HEK293T (cell line): Measurements from ENCODE around the gene STPG3.
A peak's percentile ranks its signal among the peaks of the same experiment; 100 is the strongest.

Experiments
- CTCF ChIA-PET: fragments of 350-600 bp; formaldehyde crosslinking; extraction: SDS; loops from one replicate; lab custom pipeline; 2021; ENCODE audit warnings: antibody characterized with exemption, inconsistent platforms; lab: Yijun Ruan, JAX
- POLR2A ChIA-PET: fragments of 350-600 bp; formaldehyde crosslinking; extraction: SDS; loops from one replicate; lab custom pipeline; 2020; ENCODE audit warnings: antibody characterized with exemption, inconsistent platforms; lab: Yijun Ruan, JAX
- DNase-seq: peaks from one replicate; pipeline ENCODE4 v3.0.0; 2012; ENCODE audit warnings: mixed read lengths; ENCODE audit errors: extremely low spot score
- ARNT ChIP-seq: fragments of 450-650 bp; IDR thresholded peaks from 2 replicates; pipeline ENCODE4 v1.6.1; 2017; ENCODE audit warnings: mild to moderate bottlenecking
- BHLHE40 ChIP-seq: fragments of 450-650 bp; IDR thresholded peaks from 2 replicates; pipeline ENCODE4 v1.6.1; 2016; ENCODE audit warnings: mild to moderate bottlenecking, moderate library complexity, borderline replicate concordance
- CTBP1 ChIP-seq: fragments of 450-650 bp; IDR thresholded peaks from 2 replicates; pipeline ENCODE4 v1.6.1; 2016; ENCODE audit warnings: borderline replicate concordance
- ELF4 ChIP-seq: fragments of 450-650 bp; IDR thresholded peaks from 2 replicates; pipeline ENCODE4 v1.6.1; 2017; ENCODE audit warnings: antibody characterized with exemption
- FOXA1 ChIP-seq: fragments of 450-650 bp; IDR thresholded peaks from 2 replicates; pipeline ENCODE4 v1.6.1; 2016; ENCODE audit warnings: mild to moderate bottlenecking
- FOXK2 ChIP-seq: fragments of 450-650 bp; IDR thresholded peaks from 2 replicates; pipeline ENCODE4 v1.6.1; 2016; ENCODE audit warnings: mild to moderate bottlenecking
- FOXM1 ChIP-seq: fragments of 450-650 bp; IDR thresholded peaks from 2 replicates; pipeline ENCODE4 v1.6.1; 2017; ENCODE audit warnings: mild to moderate bottlenecking, borderline replicate concordance
- HDGF ChIP-seq: fragments of 450-650 bp; IDR thresholded peaks from 2 replicates; pipeline ENCODE4 v1.6.1; 2017; ENCODE audit warnings: antibody characterized with exemption, borderline replicate concordance
- L3MBTL2 ChIP-seq: fragments of 450-650 bp; conservative IDR thresholded peaks from 2 replicates; pipeline ENCODE4 v1.6.1; 2016; ENCODE audit warnings: mild to moderate bottlenecking
- LEF1 ChIP-seq: fragments of 450-650 bp; IDR thresholded peaks from 2 replicates; pipeline ENCODE4 v1.6.1; 2017; ENCODE audit warnings: mild to moderate bottlenecking, borderline replicate concordance
- NFRKB ChIP-seq: fragments of 450-650 bp; IDR thresholded peaks from 2 replicates; pipeline ENCODE4 v1.6.1; 2016; ENCODE audit warnings: mild to moderate bottlenecking, moderate library complexity
- SP1 ChIP-seq: fragments of 450-650 bp; IDR thresholded peaks from 2 replicates; pipeline ENCODE4 v1.6.1; 2017
- SUZ12 ChIP-seq: fragments of 450-650 bp; IDR thresholded peaks from 2 replicates; pipeline ENCODE4 v1.6.1; 2016; ENCODE audit warnings: mild to moderate bottlenecking
- TARDBP ChIP-seq: fragments of 450-650 bp; IDR thresholded peaks from 2 replicates; pipeline ENCODE4 v1.6.1; 2016
- ZNF384 ChIP-seq: fragments of 450-650 bp; IDR thresholded peaks from 2 replicates; pipeline ENCODE4 v1.6.1; 2016
- TF ChIP-seq, protein P1 (sequence below): fragments of 450-650 bp; IDR thresholded peaks from 2 replicates; pipeline ENCODE4 v1.6.1; 2016

STPG3 gene

DNA sequence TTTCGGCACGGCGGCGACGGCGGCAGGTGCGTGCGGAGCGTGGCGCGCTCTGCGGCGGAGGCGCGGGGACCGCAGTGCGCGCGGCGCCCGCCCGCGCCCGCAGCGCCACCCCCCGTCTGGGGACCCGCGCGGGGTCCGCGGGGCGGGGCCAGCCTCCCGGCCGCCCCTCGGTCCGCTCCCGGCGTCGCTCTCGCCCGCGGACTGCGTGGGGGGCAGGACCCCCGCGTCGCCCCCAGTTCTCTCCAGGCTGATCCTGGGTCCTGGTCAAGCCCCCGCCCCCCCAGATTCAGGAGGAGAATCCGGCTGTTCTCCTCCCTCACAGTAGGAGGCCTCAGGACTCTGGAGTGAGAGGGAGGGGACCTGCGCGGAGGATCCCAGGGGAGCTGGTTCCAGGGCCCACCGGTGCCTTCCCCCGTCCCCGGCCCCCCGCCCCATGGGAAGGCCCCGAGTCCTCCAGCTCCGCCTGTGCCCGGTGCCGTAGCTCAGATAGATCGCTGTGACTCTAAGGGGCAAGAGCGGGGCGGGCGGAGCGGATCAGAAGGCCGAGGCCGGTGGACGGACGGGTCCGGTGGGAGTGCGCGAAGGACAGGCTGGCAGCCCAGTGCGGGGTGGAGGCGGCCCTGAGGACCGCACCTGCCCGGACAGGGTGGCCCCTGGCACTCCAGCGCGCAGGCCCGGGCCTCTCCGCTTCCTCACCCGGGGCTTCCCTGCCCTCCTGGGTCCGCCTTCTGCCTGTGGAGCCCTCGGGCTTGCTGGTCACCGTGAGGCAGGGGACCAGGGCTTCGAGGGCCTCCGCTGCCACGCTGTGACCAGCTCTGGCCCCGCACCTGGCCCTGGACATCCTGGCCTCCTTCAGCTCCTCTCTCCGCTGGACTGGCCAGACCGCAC is 28.7 kb upstream of the STPG3 start, which contains the start of gene RNF208:
Gene RNF208 (minus strand): TSS at position 51 of the 888 bp plus-strand sequence. CDS start 1,028 bp downstream, outside the sequence.
- no peak for DNase-seq
- POLR2A ChIA-PET, result interaction anchor here (1.0 to 4.4 kb wide), 18 partner anchors 10 to 442 kb away, joined by 3 to 20 read pairs (median 6); partner anchors contain the start of genes ANAPC2, MAN1B1, NDOR1 and SSNA1
- CTCF ChIA-PET, result interaction anchor here (0.7 to 1.2 kb wide), 4 partner anchors 8 to 159 kb away, joined by 3 to 8 read pairs (median 6); no protein-coding TSS in a partner anchor
- TF ChIP-seq HDGF (0 out of 2 replicates have a peak, but pooled peaks have one; percentile 63), FOXA1 (no peak), ZNF384 (no peak)

GRCh38 chr9:137223078-137223970 is 27.8 kb upstream of the STPG3 start:
- POLR2A ChIA-PET, result interaction anchor here (0.8 to 4.4 kb wide), 20 partner anchors 10 to 443 kb away, joined by 3 to 20 read pairs (median 6); partner anchors contain the start of genes ANAPC2, MAN1B1, NDOR1 and NELFB
- peak; percentile 95 for DNase-seq
- TF ChIP-seq BHLHE40 (no peak), LEF1 (no peak), CTBP1 (no peak)
- TF ChIP-seq, protein P1, sequence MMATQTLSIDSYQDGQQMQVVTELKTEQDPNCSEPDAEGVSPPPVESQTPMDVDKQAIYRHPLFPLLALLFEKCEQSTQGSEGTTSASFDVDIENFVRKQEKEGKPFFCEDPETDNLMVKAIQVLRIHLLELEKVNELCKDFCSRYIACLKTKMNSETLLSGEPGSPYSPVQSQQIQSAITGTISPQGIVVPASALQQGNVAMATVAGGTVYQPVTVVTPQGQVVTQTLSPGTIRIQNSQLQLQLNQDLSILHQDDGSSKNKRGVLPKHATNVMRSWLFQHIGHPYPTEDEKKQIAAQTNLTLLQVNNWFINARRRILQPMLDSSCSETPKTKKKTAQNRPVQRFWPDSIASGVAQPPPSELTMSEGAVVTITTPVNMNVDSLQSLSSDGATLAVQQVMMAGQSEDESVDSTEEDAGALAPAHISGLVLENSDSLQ, result peak; percentile 89
- CTCF ChIA-PET, result interaction anchor here (0.7 to 1.2 kb wide), 5 partner anchors 9 to 295 kb away, joined by 3 to 8 read pairs (median 6); no protein-coding TSS in a partner anchor

DNA sequence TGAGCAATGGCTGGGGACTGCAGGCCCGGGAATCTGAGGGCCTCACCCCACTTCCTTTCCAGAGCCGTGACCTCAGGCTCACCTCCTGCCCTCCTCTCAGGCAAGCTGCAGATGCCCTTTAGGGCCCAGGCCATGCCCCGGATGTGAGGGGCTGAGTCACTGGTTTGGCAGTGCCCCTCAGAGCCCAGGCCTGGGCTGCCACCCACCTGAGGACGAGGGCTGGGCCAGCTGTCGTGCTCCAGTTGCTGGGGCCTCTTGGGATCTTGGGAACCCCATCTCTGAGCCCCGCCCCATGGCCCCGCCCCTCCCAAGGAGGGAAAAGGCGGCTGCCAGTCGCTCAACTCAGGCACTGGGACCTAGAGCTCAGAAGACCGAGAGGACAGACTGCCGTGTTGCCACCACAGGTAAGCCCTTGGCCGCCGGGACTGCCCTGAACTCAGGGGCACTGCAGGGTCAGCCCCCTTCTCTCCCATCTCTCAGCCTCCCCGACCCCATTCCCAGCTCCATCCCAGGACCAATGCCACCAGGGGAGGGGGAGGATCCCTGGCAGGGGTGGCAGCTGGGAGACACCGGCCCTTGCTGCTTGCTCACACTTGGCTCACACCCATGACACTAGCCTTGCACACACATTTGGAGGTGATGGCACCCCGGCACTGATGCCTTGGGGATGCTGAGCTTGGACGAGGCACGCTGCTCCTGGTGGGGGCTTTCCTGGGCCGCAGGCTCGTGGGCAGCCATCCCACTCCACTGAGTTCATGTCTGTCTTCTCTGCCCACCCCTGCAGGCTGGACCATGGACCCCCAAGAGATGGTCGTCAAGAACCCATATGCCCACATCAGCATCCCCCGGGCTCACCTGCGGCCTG is 26.0 kb upstream of the STPG3 start, which contains the start of gene CYSRT1:
Gene CYSRT1 (plus strand): TSS at position 345 of the 865 bp plus-strand sequence. CDS start 448 bp downstream, at position 793.
- no peak for TF ChIP-seq ZNF384
- TF ChIP-seq ARNT, result no peak
- TF ChIP-seq FOXA1, result no peak
- TF ChIP-seq TARDBP, result no peak
- no peak for TF ChIP-seq NFRKB
- TF ChIP-seq ELF4, result no peak
- no peak for TF ChIP-seq CTBP1
- TF ChIP-seq L3MBTL2, result no peak
- TF ChIP-seq, protein P1, result no peak
- TF ChIP-seq HDGF, result no peak
- no peak for TF ChIP-seq SP1
- TF ChIP-seq LEF1, result no peak
- no peak for TF ChIP-seq FOXM1
- no peak for TF ChIP-seq FOXK2
- no peak for TF ChIP-seq SUZ12
- DNase-seq, result no peak
- POLR2A ChIA-PET, result interaction anchor here (0.7 to 1.5 kb wide), 8 partner anchors 11 to 138 kb away, joined by 3 to 6 read pairs (median 3); partner anchors contain the start of genes MAN1B1, NELFB, SSNA1 and TPRN
- CTCF ChIA-PET, result interaction anchor here (1.0 kb wide), 1 partner anchor 12 kb away, joined by 3 read pairs; no protein-coding TSS in a partner anchor

DNA sequence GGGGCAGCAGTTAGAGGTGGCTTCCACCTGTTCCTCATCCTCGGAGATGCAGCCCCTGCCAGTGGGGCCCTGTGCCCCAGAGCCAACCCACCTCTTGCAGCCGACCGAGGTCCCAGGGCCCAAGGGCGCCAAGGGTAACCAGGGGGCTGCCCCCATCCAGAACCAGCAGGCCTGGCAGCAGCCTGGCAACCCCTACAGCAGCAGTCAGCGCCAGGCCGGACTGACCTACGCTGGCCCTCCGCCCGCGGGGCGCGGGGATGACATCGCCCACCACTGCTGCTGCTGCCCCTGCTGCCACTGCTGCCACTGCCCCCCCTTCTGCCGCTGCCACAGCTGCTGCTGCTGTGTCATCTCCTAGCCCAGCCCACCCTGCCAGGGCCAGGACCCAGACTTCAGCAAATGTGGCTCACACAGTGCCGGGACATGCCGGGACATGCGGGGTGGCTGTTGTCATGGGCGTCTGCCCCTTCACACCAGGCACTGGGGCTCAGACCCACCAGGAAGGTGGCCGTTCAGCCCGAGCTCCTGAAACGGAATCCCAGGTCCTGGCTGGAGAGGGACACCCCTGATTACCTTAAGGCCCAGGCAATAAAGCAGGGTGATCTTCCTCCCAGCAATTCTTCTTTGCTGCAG is 25.3 kb upstream of the STPG3 start:
- ChIA-PET POLR2A (interaction anchor here (0.7 to 1.8 kb wide), 10 partner anchors 11 to 139 kb away, joined by 3 to 6 read pairs (median 3); partner anchors contain the start of genes ANAPC2, MAN1B1, SSNA1 and TPRN), CTCF (interaction anchor here (1.0 kb wide), 1 partner anchor 49 kb away, joined by 3 read pairs; no protein-coding TSS in a partner anchor)
- no peak for DNase-seq
- TF ChIP-seq SUZ12 (no peak), L3MBTL2 (no peak), TARDBP (no peak), FOXK2 (no peak), FOXM1 (no peak)
